ENCODE data around the gene HIBADH. TPM values are rescaled to one million over a fixed set of nuclear protein-coding genes. Genes with fewer than 3 reads are reported as not detected.

The HIBADH gene
- total RNA-seq, 1 donor from 2014 or later: 25.3 TPM

- Mint-ChIP-seq H3K27me3 (no peaks in the 10 kb centered on the region), H3K36me3 (ENCODE audit: insufficient read depth) (no peaks in the 10 kb centered on the region), H3K27ac (no peak overlapping the region), H3K4me3 (ENCODE audit: low read depth) (no peak overlapping the region), H3K4me1 (ENCODE audit: low read depth) (no peaks in the 10 kb centered on the region), H3K9me3 (ENCODE audit: low read depth) (no peaks in the 10 kb centered on the region)
- no peak for TF ChIP-seq CTCF (IDR thresholded peaks at IDR 0.05; ENCODE audit: unreplicated experiment)
- DNase-seq (ENCODE audit: low spot score, unreplicated experiment): no peak
Observed at GRCh38 chr7:27670676-27671075, 8.0 kb upstream of the HIBADH start.

DNA sequence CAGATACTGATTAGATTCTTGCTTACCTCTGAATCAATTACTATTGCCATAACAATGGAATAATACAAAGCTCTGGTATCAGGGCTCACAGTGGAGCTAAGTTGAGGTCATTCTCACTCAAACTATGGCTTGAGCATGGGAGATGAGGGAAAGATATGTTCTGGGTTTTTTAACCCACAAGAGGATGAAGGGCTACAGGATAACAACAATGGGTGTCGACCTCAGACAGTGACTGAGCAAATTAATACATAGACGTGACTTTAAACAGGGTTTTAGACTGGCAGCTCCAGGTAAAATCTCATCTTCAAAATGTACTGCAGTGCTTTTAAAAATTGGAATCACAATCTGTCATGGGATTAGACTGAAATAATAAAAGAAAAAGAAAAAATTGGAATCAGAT, 7.5 kb upstream of the HIBADH start:
- no peak for TF ChIP-seq CTCF (IDR thresholded peaks at IDR 0.05; ENCODE audit: unreplicated experiment)
- no peak for DNase-seq (ENCODE audit: low spot score, unreplicated experiment)
- no peaks in the 10 kb centered on the region for H3K27me3 Mint-ChIP-seq
- H3K27ac Mint-ChIP-seq: no peak overlapping the region
- no peaks in the 10 kb centered on the region for H3K9me3 Mint-ChIP-seq (ENCODE audit: low read depth)
- H3K4me3 Mint-ChIP-seq (ENCODE audit: low read depth): no peak overlapping the region
- H3K4me1 Mint-ChIP-seq (ENCODE audit: low read depth): no peaks in the 10 kb centered on the region
- no peaks in the 10 kb centered on the region for H3K36me3 Mint-ChIP-seq (ENCODE audit: insufficient read depth)

DNA sequence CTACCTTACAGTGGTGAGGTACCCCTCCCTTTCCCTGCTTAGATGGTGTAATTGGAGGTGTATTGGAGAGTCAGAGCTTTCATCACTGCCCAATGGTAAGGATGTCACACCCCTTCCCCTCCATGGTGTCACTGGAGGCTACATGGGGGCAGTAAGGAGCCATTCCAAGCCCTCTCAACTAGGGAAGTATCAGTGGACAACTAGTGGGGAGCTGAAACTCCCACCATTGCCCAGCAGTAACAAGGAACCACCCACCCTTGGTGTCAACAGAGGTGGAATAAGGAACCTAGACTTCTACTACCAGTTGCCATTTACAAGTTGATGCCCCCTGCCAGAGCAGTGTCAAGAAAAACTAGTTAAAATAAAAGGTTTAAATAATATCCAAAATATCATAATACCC, 2.8 kb upstream of the HIBADH start:
- Mint-ChIP-seq H3K36me3 (ENCODE audit: insufficient read depth) (no peaks in the 10 kb centered on the region), H3K27me3 (no peaks in the 10 kb centered on the region), H3K4me3 (ENCODE audit: low read depth) (no peak overlapping the region), H3K9me3 (ENCODE audit: low read depth) (no peaks in the 10 kb centered on the region), H3K4me1 (ENCODE audit: low read depth) (peaks cover 7% of the 10 kb centered on the region), H3K27ac (no peak overlapping the region)
- DNase-seq (ENCODE audit: low spot score, unreplicated experiment): no peak
- no peak for TF ChIP-seq CTCF (IDR thresholded peaks at IDR 0.05; ENCODE audit: unreplicated experiment)

GRCh38 chr7:27663989-27664331, 1.3 kb upstream of the HIBADH start:
- no peak for TF ChIP-seq CTCF (IDR thresholded peaks at IDR 0.05; ENCODE audit: unreplicated experiment)
- no peak overlapping the region for H3K27ac Mint-ChIP-seq

DNA sequence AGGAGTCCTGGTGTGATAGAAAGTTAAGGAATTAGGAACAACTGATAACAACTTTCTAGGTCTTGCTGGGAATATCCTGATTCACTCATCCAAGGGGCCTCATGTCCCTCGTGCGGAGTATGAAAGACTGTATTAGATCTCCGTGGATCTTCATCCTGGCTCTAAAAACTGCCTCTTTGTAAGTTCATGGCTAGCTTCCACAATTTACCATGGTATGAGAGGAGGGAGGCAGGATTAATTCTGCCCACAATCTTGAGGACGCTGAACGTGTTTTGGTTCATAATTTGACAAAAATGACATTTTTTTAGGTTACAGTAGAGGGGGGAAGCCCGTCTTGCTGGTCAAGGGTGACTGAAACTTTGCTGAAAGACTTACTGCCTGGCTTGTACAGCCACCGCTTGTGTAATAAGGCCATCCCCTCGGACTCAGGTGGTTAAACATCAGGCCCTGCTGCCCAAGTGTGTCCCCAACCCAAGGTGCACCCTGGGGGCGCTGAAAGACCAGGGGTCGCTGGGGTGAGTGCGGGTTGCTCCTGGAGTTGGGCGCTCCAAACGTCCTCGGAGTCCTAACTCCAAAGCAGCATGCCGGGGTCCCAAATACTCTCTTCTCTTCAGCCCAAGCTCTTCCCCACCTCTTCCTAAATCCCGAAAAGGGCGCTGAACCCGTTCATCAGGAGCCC, 733 bp downstream of the HIBADH start:
- H3K4me3 Mint-ChIP-seq (ENCODE audit: low read depth): peak overlapping the region; percentile 89
- no peaks in the 10 kb centered on the region for H3K36me3 Mint-ChIP-seq (ENCODE audit: insufficient read depth)
- peak overlapping the region; percentile 93 for H3K27ac Mint-ChIP-seq
- no peaks in the 10 kb centered on the region for H3K9me3 Mint-ChIP-seq (ENCODE audit: low read depth)
- DNase-seq (ENCODE audit: low spot score, unreplicated experiment): peak; percentile 26
- peaks cover 22% of the 10 kb centered on the region for H3K4me1 Mint-ChIP-seq (ENCODE audit: low read depth)
- no peaks in the 10 kb centered on the region for H3K27me3 Mint-ChIP-seq
- TF ChIP-seq CTCF (IDR thresholded peaks at IDR 0.05; ENCODE audit: unreplicated experiment): no peak

More at GRCh38 chr7:27663989-27664331, 1.3 kb upstream of the HIBADH start:
- Mint-ChIP-seq H3K9me3 (ENCODE audit: low read depth) (no peaks in the 10 kb centered on the region), H3K4me3 (ENCODE audit: low read depth) (peak overlapping the region; percentile 89), H3K36me3 (ENCODE audit: insufficient read depth) (no peaks in the 10 kb centered on the region), H3K4me1 (ENCODE audit: low read depth) (peaks cover 7% of the 10 kb centered on the region), H3K27me3 (no peaks in the 10 kb centered on the region)
- no peak for DNase-seq (ENCODE audit: low spot score, unreplicated experiment)

Measured in progenitor cell of endocrine pancreas (in vitro differentiated cells).